ENCODE results near the gene UBR4.

GRCh38 chr1:19100028-19100427 is 110.0 kb downstream of the UBR4 start:
- TF ChIP-seq, protein P1, sequence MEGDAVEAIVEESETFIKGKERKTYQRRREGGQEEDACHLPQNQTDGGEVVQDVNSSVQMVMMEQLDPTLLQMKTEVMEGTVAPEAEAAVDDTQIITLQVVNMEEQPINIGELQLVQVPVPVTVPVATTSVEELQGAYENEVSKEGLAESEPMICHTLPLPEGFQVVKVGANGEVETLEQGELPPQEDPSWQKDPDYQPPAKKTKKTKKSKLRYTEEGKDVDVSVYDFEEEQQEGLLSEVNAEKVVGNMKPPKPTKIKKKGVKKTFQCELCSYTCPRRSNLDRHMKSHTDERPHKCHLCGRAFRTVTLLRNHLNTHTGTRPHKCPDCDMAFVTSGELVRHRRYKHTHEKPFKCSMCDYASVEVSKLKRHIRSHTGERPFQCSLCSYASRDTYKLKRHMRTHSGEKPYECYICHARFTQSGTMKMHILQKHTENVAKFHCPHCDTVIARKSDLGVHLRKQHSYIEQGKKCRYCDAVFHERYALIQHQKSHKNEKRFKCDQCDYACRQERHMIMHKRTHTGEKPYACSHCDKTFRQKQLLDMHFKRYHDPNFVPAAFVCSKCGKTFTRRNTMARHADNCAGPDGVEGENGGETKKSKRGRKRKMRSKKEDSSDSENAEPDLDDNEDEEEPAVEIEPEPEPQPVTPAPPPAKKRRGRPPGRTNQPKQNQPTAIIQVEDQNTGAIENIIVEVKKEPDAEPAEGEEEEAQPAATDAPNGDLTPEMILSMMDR (IDR thresholded peaks at IDR 0.05) = no peak
- TF ChIP-seq PBX3 (IDR thresholded peaks at IDR 0.05) (no peak), MAFK (IDR thresholded peaks at IDR 0.05; ENCODE audit: partially characterized antibody) (no peak), CHD4 (IDR thresholded peaks at IDR 0.05; ENCODE audit: borderline replicate concordance) (no peak), SMC3 (IDR thresholded peaks at IDR 0.05) (no peak), CEBPB (IDR thresholded peaks at IDR 0.05) (no peak), POLR2A (IDR thresholded peaks at IDR 0.05; ENCODE audit: low read length) (no peak), JUNB (IDR thresholded peaks at IDR 0.05) (no peak), FOSL2 (IDR thresholded peaks at IDR 0.05) (no peak), FOSL2 (CRISPR knock-in tag; IDR thresholded peaks at IDR 0.05) (no peak), EHMT2 (IDR thresholded peaks at IDR 0.05; ENCODE audit: low read depth) (no peak)
